GM12878 (cell line): ENCODE data around the gene SH2D2A. TPM values are rescaled to one million over a fixed set of nuclear protein-coding genes. Genes with fewer than 3 reads are reported as not detected.

Experiments
- ATAC-seq: fragments of 200-7000 bp; cut with Tn5 transposase; 3 replicates; pipeline ENCODE4 v1.9.1; 2020; ENCODE audit warnings: mild to moderate bottlenecking, moderate library complexity
- BruUV-seq: library from RNA; stranded (reverse); fragments of 400-500 nt; replicated peaks from 2 replicates; lab custom pipeline; 2021; lab: Mats Ljungman, UMichigan
- CTCF ChIA-PET: fragments of 300-600 bp; sonication (Branson Sonifier 250); formaldehyde crosslinking; extraction: SDS; loops from one replicate; lab custom pipeline; 2021; ENCODE audit warnings: inconsistent platforms; lab: Yijun Ruan, JAX
- POLR2A ChIA-PET: fragments of 350-600 bp; formaldehyde crosslinking; extraction: SDS; loops from one replicate; lab custom pipeline; 2021; ENCODE audit warnings: inconsistent platforms; lab: Charles Lee
- RAD21 ChIA-PET: fragments of 300-600 bp; sonication (Branson Sonifier 250); formaldehyde crosslinking; loops from one replicate; lab custom pipeline; 2023; ENCODE audit warnings: antibody characterized with exemption; ENCODE audit not compliant: unreplicated experiment; lab: Charles Lee
- SMC1A ChIA-PET: fragments of 300-600 bp; sonication (Branson Sonifier 250); formaldehyde crosslinking; loops from one replicate; lab custom pipeline; 2023; ENCODE audit not compliant: unreplicated experiment, uncharacterized antibody; lab: Charles Lee
- DNase-seq: peaks from one replicate; pipeline ENCODE4 v3.0.0-alpha.2; 2011; ENCODE audit warnings: low read depth, low spot score
- FAIRE-seq: peaks from 3 replicates; lab custom pipeline; 2011; peaks lifted over from hg19 to GRCh38; lab: Jason Lieb, UNC
- H2AFZ ChIP-seq: 2 replicates; pipeline ENCODE4 v1.6.0; 2011; ENCODE audit warnings: low read depth, low read length, control low read depth; ENCODE audit not compliant: control insufficient read depth
- H3K27ac ChIP-seq: 2 replicates; pipeline ENCODE4 v1.5.1; 2011; ENCODE audit warnings: control low read depth; ENCODE audit not compliant: control insufficient read depth, insufficient read depth
- H3K27me3 ChIP-seq, 2 experiments: replicated peaks in 1 of 2; 2 replicates each; pipeline versions ENCODE4 v1.6.0 to v1.6.1; 2011; ENCODE audit warnings: low read length in 1 of 2; ENCODE audit not compliant: control insufficient read depth in 2 of 2, insufficient read depth in 2 of 2
- H3K36me3 ChIP-seq, 2 experiments: 2 replicates each; pipeline ENCODE4 v1.5.1; 2011; ENCODE audit warnings: low read length in 1 of 2; ENCODE audit not compliant: control insufficient read depth in 2 of 2, insufficient read depth in 2 of 2
- H3K4me1 ChIP-seq: 2 replicates; pipeline ENCODE4 v1.6.1; 2011; ENCODE audit warnings: mild to moderate bottlenecking, low read length, moderate library complexity, mixed read lengths; ENCODE audit not compliant: control insufficient read depth, insufficient read depth
- H3K4me2 ChIP-seq: 2 replicates; pipeline ENCODE4 v1.6.0; 2011; ENCODE audit warnings: control low read depth; ENCODE audit not compliant: control insufficient read depth, insufficient read depth
- H3K4me3 ChIP-seq: fragments of 200-600 bp; sonication (generic); 2 replicates; pipeline ENCODE4 v1.5.1; 2016
- H3K79me2 ChIP-seq: 2 replicates; pipeline ENCODE4 v1.6.0; 2011; ENCODE audit warnings: low read length; ENCODE audit not compliant: control insufficient read depth, insufficient read depth
- H3K9ac ChIP-seq: 2 replicates; pipeline ENCODE4 v1.8.0; 2011; ENCODE audit warnings: low read length, control low read depth, mixed read lengths; ENCODE audit not compliant: control insufficient read depth, insufficient read depth
- H3K9me3 ChIP-seq: replicated peaks from 3 replicates; pipeline ENCODE4 v1.5.1; 2011; ENCODE audit warnings: mild to moderate bottlenecking, low read length; ENCODE audit not compliant: control insufficient read depth, insufficient read depth
- H4K20me1 ChIP-seq: 2 replicates; pipeline ENCODE4 v1.6.0; 2011; ENCODE audit not compliant: control insufficient read depth, insufficient read depth
- BRCA1 ChIP-seq: IDR thresholded peaks from 2 replicates; pipeline ENCODE4 v1.6.1; 2011; ENCODE audit warnings: low read depth, low read length, improper control_type of control experiment
- CTCF ChIP-seq, 3 experiments: IDR thresholded peaks in 2 of 3; conservative IDR thresholded peaks in 1 of 3; 2 replicates each; pipeline ENCODE4 v1.5.1; 2011; ENCODE audit warnings: low read depth in 3 of 3, low read length in 3 of 3, mild to moderate bottlenecking in 3 of 3, control low read depth in 2 of 3, moderate library complexity in 2 of 3, inconsistent platforms in 1 of 3, mixed read lengths in 1 of 3; ENCODE audit not compliant: control insufficient read depth in 2 of 3, insufficient read depth in 1 of 3; ENCODE audit errors: extremely low read depth in 1 of 3
- EED ChIP-seq: sonication (generic); IDR thresholded peaks from 2 replicates; pipeline ENCODE4 v1.6.1; 2016; ENCODE audit warnings: antibody characterized with exemption, low read depth
- MEF2B ChIP-seq: fragments of 450-650 bp; IDR thresholded peaks from 2 replicates; pipeline ENCODE4 v1.6.1; 2018; ENCODE audit warnings: mild to moderate bottlenecking, moderate library complexity; ENCODE audit not compliant: partially characterized antibody, poor library complexity, severe bottlenecking
- SRF ChIP-seq, 2 experiments: IDR thresholded peaks; 2 replicates each; pipeline ENCODE4 v1.6.1; 2011; ENCODE audit warnings: low read depth in 2 of 2, low read length in 2 of 2, mild to moderate bottlenecking in 1 of 2, moderate library complexity in 1 of 2
- SUPT20H ChIP-seq: IDR thresholded peaks from 2 replicates; pipeline ENCODE4 v1.6.1; 2011; ENCODE audit warnings: low read depth, mild to moderate bottlenecking, low read length, moderate library complexity, borderline replicate concordance; ENCODE audit not compliant: control insufficient read depth
- TCF12 ChIP-seq: IDR thresholded peaks from 2 replicates; pipeline ENCODE4 v1.6.1; 2011; ENCODE audit warnings: low read depth, mild to moderate bottlenecking, low read length
- ZBED1 ChIP-seq: IDR thresholded peaks from 2 replicates; pipeline ENCODE4 v1.6.1; 2016; ENCODE audit warnings: borderline replicate concordance
- WGBS: methylation state at CpG from one replicate; pipeline ENCODE4 v1.1.6; 2016; ENCODE audit warnings: low lambda C conversion rate; ENCODE audit not compliant: insufficient replicate concordance, insufficient coverage; ENCODE audit errors: missing lambda C conversion rate; 5-methylcytosine and 5-hydroxymethylcytosine counted together
- in situ Hi-C: fragments of 300-500 bp; cut with MboI; formaldehyde crosslinking; loops from 9 replicates; pipeline ENCODE4 v1.14.3; 2018; ENCODE audit warnings: mixed read lengths
- intact Hi-C: fragments of 100-400 bp; cut with micrococcal nuclease; formaldehyde crosslinking; loops from one replicate; pipeline ENCODE4 v1.14.2; 2022; ENCODE audit not compliant: unreplicated experiment
- polyA plus RNA-seq, 11 experiments: library from polyadenylated mRNA; depleted of rRNA in 4 of 11; unstranded in 6 of 11; stranded (reverse) in 5 of 11; fragments of >200 nt; fragmentation: Nextera tagmentation in 4 of 11; fragmentation: Illumina TruSeq in 1 of 11; extraction: Ambion mirVana in 4 of 11; extraction: Trizol in 1 of 11; gene quantifications; 1 replicate in 1 of 11; 2 replicates in 10 of 11; pipeline versions ENCODE4 v1.2.1 to v1.2.3, GENCODE V29; 2011 to 2016; ENCODE audit warnings: inconsistent platforms in 2 of 11, missing spikeins in 2 of 11, low read depth in 1 of 11
- total RNA-seq, 4 experiments: library from RNA; depleted of rRNA in 3 of 4; stranded (reverse); fragments of >200 nt in 3 of 4; fragmentation: Illumina TruSeq in 1 of 4; extraction: Trizol in 1 of 4; gene quantifications; 2 replicates each; pipeline versions ENCODE4 v1.2.1 to v1.2.3, GENCODE V29; 2013 to 2021
- TF ChIP-seq, protein P1 (sequence below): fragments of 150-350 bp; IDR thresholded peaks from 2 replicates; pipeline ENCODE4 v1.6.1; 2014; ENCODE audit warnings: mild to moderate bottlenecking, low read depth, low read length

SH2D2A gene
- total and polyA plus RNA-seq, 10 of the 15 experiments (the other 5 are each of a cell fraction or from before 2014, with no cell fraction given), result 0.72 to 15.9 (median 7.0) TPM

DNA sequence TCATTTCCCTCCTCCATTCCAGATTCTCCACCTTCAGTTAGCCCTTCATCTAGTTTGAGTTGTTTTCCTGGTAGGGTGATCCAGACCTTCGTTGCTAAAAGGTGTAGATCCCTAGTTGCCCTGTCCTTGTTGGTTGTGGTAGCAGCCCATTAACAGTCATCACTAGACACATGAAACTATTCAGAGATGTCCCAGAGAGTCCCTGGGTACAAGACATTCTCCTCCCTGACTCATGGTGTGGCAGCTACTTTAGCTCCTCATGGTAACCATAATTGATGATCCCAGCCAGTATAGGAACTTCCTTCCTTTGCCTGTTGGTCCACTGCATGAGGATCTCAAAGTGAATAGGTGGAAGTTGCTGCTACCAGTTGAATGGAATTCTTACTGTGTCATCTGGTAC, 6.0 kb upstream of the SH2D2A start (continued):
- TF ChIP-seq MEF2B (no peak), BRCA1 (no peak), CTCF (IDR thresholded peaks at IDR 0.05 in 2 of 3, conservative IDR thresholded peaks at IDR 0.05 in 1 of 3; ENCODE audit: control insufficient read depth in 2 of 3, extremely low read depth in 1 of 3, insufficient read depth in 1 of 3, low read depth in 3 of 3, low read length in 3 of 3) (no peak)
- TF ChIP-seq, all 136 proteins: peak for 0

DNA sequence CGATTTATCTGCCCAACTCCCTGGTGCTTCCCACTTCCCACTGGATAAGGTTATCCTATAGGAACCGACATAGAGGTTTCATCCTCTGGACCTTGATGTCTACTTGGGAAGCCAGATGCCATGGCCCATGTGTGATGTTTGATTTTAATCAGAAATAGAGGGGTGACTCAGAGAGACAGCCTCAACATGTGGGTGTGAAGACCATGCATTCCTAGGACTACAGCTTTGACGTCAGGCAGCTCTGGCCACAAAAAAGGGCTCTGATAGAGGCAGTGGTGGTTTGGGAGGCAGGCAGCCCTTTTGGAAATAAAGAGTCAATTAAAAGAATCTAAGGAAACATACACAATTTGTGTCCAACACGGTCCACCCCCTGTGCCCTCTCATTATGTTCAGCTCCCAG, 5.2 kb upstream of the SH2D2A start:
- Histone ChIP-seq H2AFZ (no peak overlapping the region), H3K9me3 (no peaks in the 10 kb centered on the region), H3K27me3 (no peaks in the 10 kb centered on the region), H3K36me3 (no peaks in the 10 kb centered on the region)
- no TSS peak for BruUV-seq
- RAD21 ChIA-PET, result interaction anchor here (1.0 to 1.4 kb wide), 4 partner anchors 15 to 252 kb away, joined by 3 to 5 read pairs (median 4); no protein-coding TSS in a partner anchor
- SMC1A ChIA-PET, result interaction anchor here (0.9 to 2.2 kb wide), 5 partner anchors 12 to 95 kb away, joined by 3 to 8 read pairs (median 3); no protein-coding TSS in a partner anchor
- intact Hi-C loops, result no loop called here
- CTCF ChIA-PET, result interaction anchor here (0.7 to 3.6 kb wide), 9 partner anchors 9 to 132 kb away, joined by 3 to 14 read pairs (median 3); partner anchors contain the start of gene NTRK1
- ATAC-seq, result no peak
- POLR2A ChIA-PET, result interaction anchor here (0.8 to 1.0 kb wide), 2 partner anchors 12 to 38 kb away, joined by 3 read pairs; no protein-coding TSS in a partner anchor
- no peak for TF ChIP-seq EED
- TF ChIP-seq SRF (IDR thresholded peaks at IDR 0.05; ENCODE audit: low read depth in 2 of 2, low read length in 2 of 2), result no peak
- no peak for TF ChIP-seq ZBED1
- TF ChIP-seq, protein P1, sequence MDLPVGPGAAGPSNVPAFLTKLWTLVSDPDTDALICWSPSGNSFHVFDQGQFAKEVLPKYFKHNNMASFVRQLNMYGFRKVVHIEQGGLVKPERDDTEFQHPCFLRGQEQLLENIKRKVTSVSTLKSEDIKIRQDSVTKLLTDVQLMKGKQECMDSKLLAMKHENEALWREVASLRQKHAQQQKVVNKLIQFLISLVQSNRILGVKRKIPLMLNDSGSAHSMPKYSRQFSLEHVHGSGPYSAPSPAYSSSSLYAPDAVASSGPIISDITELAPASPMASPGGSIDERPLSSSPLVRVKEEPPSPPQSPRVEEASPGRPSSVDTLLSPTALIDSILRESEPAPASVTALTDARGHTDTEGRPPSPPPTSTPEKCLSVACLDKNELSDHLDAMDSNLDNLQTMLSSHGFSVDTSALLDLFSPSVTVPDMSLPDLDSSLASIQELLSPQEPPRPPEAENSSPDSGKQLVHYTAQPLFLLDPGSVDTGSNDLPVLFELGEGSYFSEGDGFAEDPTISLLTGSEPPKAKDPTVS, result no peak
- no peak for TF ChIP-seq TCF12
- TF ChIP-seq SUPT20H, result no peak
- TF ChIP-seq, all 136 proteins: peak for 0
- FAIRE-seq, result no peak
- H4K20me1 ChIP-seq, result no peaks in the 10 kb centered on the region
- no peaks in the 10 kb centered on the region for H3K79me2 ChIP-seq
- no peak overlapping the region for H3K27ac ChIP-seq
- in situ Hi-C loops, result no loop called here
- peaks cover 4% of the 10 kb centered on the region for H3K4me1 ChIP-seq
- no peak overlapping the region for H3K4me2 ChIP-seq
- WGBS, result 30% methylated on average over 4 of the region's 4 CpGs
- H3K9ac ChIP-seq, result no peak overlapping the region
- DNase-seq, result no peak
- no peak overlapping the region for H3K4me3 ChIP-seq
